ENCODE data around the gene AMBN. TPM values are rescaled to one million over a fixed set of nuclear protein-coding genes. Genes with fewer than 3 reads are reported as not detected.
A peak's percentile ranks its signal among the peaks of the same experiment; 100 is the strongest.

Gene AMBN
- total RNA-seq, 2 donors from 2014 or later = not detected

DNA sequence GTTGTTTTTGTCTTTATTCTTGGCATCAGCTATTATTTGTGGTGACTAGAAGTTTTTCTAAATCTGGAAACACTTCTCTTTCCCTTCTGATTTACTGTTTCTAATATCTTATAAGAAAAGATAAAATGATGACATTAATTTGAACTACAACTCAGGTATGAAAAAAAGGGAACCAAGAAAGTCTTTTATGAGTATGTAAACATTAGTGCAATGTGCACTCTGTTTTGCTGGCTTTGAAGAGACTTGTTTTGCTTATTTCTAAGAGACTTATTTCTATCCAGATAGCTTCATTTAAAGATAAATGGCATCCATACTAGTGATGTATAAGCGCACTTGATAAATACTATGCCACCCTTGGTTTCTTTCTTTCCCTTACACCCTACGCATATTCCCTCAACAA lies 10.1 kb upstream of the AMBN start:
- no peak overlapping the region for H3K9ac ChIP-seq (ENCODE audit: low read depth in 2 of 2, low read length in 2 of 2)
- no peaks in the 10 kb centered on the region for H3K9me3 ChIP-seq
- no peaks in the 10 kb centered on the region for H3K4me1 ChIP-seq
- TF ChIP-seq, protein P1, sequence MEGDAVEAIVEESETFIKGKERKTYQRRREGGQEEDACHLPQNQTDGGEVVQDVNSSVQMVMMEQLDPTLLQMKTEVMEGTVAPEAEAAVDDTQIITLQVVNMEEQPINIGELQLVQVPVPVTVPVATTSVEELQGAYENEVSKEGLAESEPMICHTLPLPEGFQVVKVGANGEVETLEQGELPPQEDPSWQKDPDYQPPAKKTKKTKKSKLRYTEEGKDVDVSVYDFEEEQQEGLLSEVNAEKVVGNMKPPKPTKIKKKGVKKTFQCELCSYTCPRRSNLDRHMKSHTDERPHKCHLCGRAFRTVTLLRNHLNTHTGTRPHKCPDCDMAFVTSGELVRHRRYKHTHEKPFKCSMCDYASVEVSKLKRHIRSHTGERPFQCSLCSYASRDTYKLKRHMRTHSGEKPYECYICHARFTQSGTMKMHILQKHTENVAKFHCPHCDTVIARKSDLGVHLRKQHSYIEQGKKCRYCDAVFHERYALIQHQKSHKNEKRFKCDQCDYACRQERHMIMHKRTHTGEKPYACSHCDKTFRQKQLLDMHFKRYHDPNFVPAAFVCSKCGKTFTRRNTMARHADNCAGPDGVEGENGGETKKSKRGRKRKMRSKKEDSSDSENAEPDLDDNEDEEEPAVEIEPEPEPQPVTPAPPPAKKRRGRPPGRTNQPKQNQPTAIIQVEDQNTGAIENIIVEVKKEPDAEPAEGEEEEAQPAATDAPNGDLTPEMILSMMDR (IDR thresholded peaks at IDR 0.05) = no peak
- H3K4me3 ChIP-seq = no peak overlapping the region
- no peak overlapping the region for H3K27ac ChIP-seq
- intact Hi-C loops (cut with DNase I) = no loop called here
- H3K27me3 ChIP-seq = no peaks in the 10 kb centered on the region
- DNase-seq = no peak
- H3K36me3 ChIP-seq = no peaks in the 10 kb centered on the region

DNA sequence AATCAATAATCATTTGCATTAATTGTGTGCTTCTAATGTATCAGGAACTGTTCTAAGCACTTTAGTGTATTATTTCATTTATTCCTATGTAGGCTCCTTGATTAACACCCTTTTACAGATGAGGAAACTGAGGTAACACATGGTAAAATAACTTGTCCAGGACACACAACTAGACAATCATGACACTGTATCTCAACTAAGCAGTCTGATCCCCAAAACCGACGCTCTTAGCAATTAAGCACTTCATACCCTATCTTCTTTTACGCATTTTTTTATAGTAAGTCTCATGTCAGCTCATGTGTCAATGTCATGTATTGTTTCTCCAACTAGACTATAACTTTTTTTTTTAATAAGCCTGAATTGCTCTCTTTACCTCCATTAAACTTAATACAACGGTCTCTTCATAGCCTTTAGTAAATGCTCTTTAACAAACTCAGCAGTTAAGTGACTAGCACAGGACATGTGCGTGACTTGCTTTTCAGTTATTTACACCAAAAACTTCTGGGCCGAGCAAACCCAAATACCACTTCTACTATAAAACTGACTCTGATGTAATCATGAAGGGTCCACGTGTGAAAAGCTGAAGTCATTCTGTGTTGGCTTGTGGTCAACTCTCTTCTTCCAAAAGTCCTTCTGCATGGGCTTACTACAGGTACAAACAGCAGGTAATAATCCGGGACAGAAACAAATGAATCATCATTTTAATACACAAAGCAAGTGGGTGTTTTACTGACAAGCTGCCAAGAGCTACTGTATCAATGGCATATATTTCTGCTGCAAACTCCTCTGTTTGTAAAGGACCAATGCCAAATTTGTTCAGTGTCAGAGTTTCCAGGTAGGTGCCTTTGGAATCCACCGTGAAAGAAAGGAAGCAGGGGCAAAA lies 7.9 kb upstream of the AMBN start:
- Histone ChIP-seq H3K4me3 (no peak overlapping the region), H3K9ac (ENCODE audit: low read depth in 2 of 2, low read length in 2 of 2) (no peak overlapping the region), H3K27me3 (no peaks in the 10 kb centered on the region), H3K9me3 (no peaks in the 10 kb centered on the region), H3K36me3 (no peaks in the 10 kb centered on the region), H3K4me1 (no peaks in the 10 kb centered on the region), H3K27ac (no peak overlapping the region)
- intact Hi-C loops (cut with DNase I) = no loop called here
- TF ChIP-seq, protein P1 (IDR thresholded peaks at IDR 0.05) = no peak
- peak; percentile 40 for DNase-seq

DNA sequence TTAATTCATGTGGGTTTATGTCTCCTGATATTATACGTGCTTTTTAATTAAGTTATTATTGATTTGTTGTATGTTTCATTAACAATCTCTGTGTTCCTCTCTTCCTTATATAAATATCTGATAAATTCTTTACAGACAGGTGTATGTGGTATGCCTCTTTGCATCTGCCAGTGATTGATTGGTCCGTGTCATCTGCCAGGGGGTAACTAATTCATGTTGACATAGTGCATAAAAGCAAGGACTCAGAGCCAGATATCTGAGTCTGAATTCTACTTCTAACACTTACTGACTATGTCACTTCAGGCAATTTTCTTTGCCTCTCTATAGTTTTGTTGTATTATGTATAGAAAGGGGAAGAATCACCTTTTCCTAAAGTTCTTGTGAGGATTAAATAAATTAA lies 5.2 kb upstream of the AMBN start:
- Histone ChIP-seq H3K4me3 (no peak overlapping the region), H3K27me3 (no peaks in the 10 kb centered on the region), H3K27ac (no peak overlapping the region), H3K4me1 (no peaks in the 10 kb centered on the region), H3K36me3 (no peaks in the 10 kb centered on the region), H3K9ac (ENCODE audit: low read depth in 2 of 2, low read length in 2 of 2) (no peak overlapping the region), H3K9me3 (no peaks in the 10 kb centered on the region)
- TF ChIP-seq, protein P1 (IDR thresholded peaks at IDR 0.05) = no peak
- intact Hi-C loops (cut with DNase I) = no loop called here
- no peak for DNase-seq

DNA sequence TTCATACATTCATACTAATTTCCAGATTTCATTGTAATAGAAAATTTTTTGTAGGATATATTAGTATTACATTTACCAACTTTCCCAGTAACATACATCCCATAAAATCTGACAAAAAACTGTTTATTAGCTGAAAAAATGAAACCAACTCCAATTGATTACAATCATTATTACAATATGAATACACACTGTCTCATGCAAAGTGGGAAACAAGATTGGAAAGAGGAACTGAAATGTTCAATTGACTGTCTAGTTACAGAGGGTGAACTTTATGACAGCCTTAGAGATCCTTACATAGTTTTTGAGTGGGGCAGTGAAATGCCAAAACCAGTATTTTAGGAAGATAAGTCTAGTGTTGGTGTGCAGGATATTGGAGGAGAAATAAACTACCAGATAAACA lies 2.3 kb upstream of the AMBN start:
- Histone ChIP-seq H3K9me3 (no peaks in the 10 kb centered on the region), H3K27ac (no peak overlapping the region), H3K9ac (ENCODE audit: low read depth in 2 of 2, low read length in 2 of 2) (no peak overlapping the region), H3K27me3 (no peaks in the 10 kb centered on the region), H3K36me3 (no peaks in the 10 kb centered on the region), H3K4me3 (no peak overlapping the region), H3K4me1 (no peaks in the 10 kb centered on the region)
- TF ChIP-seq, protein P1 (IDR thresholded peaks at IDR 0.05) = no peak
- DNase-seq = no peak
- intact Hi-C loops (cut with DNase I) = no loop called here

DNA sequence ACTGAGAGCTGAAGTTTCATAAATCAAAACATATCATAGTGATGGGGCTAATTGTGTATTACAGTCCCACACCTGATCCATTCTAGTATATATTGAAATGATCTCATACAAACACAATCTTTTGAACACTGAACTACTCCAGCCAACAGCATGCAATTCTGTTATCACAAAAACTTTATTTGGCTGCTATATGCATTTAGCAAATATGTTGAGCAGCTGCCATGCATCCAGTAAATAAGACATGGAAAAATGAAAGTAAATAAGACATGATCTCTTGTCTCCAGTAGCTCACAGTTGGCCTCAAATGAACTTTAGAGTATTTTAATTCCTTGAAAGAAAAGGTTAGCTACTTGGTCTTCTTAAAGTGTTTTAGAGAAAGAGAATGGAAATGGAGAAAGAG lies 2.1 kb downstream of the AMBN start:
- no peak overlapping the region for H3K9ac ChIP-seq (ENCODE audit: low read depth in 2 of 2, low read length in 2 of 2)
- intact Hi-C loops (cut with DNase I) = no loop called here
- H3K4me3 ChIP-seq = no peak overlapping the region
- H3K27me3 ChIP-seq = no peaks in the 10 kb centered on the region
- H3K4me1 ChIP-seq = no peaks in the 10 kb centered on the region
- TF ChIP-seq, protein P1 (IDR thresholded peaks at IDR 0.05) = no peak
- no peak for DNase-seq
- no peaks in the 10 kb centered on the region for H3K36me3 ChIP-seq
- H3K9me3 ChIP-seq = no peaks in the 10 kb centered on the region
- no peak overlapping the region for H3K27ac ChIP-seq
